ENCODE results near the gene KLRC4. TPM values are rescaled to one million over a fixed set of nuclear protein-coding genes. Genes with fewer than 3 reads are reported as not detected.
"Not testable (repeated sequence)": the region's sequence is repeated elsewhere in the genome, so short reads cannot be mapped to it uniquely, and the experiment has no call there.

Gene KLRC4
- total RNA-seq, 1 donor, result not detected

DNA sequence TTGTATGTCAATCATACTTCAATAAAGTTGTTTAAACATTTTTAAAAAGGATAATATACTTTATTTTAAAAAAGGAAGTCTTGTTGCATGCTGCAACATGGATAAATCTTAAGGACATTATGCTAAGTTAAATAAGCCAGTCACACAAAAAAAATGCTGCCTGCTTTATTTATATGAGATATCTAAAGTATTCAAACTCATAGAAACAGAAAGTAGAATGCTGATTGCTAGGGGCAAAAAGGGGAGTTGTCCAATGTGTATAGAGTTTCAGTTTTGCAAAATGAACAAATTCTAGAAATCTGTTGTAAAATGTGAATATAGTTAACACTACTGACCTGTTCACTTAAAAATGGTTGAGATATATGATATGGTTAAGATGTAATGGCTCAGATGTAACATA is 8.7 kb downstream of the KLRC4 start:
- H3K4me3 ChIP-seq (ENCODE audit: low read depth, low read length), result no peak overlapping the region
- no peak for DNase-seq (ENCODE audit: low read depth)
- TF ChIP-seq, protein P1, sequence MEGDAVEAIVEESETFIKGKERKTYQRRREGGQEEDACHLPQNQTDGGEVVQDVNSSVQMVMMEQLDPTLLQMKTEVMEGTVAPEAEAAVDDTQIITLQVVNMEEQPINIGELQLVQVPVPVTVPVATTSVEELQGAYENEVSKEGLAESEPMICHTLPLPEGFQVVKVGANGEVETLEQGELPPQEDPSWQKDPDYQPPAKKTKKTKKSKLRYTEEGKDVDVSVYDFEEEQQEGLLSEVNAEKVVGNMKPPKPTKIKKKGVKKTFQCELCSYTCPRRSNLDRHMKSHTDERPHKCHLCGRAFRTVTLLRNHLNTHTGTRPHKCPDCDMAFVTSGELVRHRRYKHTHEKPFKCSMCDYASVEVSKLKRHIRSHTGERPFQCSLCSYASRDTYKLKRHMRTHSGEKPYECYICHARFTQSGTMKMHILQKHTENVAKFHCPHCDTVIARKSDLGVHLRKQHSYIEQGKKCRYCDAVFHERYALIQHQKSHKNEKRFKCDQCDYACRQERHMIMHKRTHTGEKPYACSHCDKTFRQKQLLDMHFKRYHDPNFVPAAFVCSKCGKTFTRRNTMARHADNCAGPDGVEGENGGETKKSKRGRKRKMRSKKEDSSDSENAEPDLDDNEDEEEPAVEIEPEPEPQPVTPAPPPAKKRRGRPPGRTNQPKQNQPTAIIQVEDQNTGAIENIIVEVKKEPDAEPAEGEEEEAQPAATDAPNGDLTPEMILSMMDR (IDR thresholded peaks at IDR 0.05; ENCODE audit: insufficient read depth, low read length), result no peak

DNA sequence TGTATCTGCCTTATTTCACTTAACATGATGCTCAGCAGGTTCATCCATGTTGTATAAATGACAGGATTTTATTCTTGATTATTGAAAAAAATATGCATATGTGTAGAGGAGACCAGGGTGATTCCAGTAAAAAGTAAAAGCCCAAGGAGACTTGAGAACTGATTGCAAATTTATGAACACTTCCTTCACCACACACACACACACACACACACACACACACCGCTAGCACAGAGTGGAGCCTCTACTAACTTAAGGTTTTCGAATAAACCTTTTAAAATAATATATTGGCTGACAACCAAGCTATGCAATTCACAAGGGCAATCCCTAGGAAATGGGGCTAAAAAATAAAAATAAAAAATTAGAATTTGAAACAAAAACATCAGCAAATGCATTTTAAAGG is 11.4 kb downstream of the KLRC4 start:
- TF ChIP-seq, protein P1 (IDR thresholded peaks at IDR 0.05; ENCODE audit: insufficient read depth, low read length), result no peak
- no peak for DNase-seq (ENCODE audit: low read depth)
- no peak overlapping the region for H3K4me3 ChIP-seq (ENCODE audit: low read depth, low read length)

DNA sequence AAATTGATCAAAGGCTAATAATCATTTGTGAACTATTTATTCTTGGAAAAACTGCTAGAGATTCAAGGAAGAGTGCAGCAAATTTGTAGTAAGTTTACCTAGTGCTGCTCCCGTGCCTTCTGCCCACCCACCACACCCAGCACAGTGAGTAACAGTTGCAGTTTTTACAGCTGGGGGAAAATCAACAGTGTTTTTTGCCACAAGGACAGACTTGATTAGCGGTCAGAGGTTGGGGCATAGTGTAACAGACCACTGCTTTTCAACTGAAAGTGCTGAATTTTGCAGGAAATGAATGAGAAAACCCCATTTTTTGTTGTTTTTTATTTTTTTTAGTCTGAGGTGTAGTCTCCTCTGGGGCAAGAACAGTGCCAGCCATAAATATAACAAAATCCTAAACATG is 12.3 kb downstream of the KLRC4 start:
- no peak for DNase-seq (ENCODE audit: low read depth)
- no peak overlapping the region for H3K4me3 ChIP-seq (ENCODE audit: low read depth, low read length)
- TF ChIP-seq, protein P1 (IDR thresholded peaks at IDR 0.05; ENCODE audit: insufficient read depth, low read length), result no peak

DNA sequence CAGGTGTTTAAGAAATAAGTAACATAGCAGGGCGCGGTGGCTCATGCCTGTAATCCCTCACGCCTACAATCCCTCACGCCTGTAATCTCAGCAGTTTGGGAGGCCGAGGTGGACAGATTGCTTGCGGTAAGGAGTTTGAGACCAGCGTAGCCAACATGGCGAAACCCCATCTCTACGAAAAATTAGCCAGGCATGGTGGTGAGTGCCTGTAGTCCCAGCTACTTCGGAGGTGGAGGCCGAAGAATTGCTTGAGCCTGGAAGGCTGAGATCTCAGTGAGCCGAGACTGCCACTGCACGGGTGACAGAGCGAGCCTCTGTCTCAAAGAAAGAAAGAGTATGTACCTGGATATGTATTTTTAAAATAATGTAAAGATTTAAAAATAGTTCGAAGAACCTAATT is 13.4 kb downstream of the KLRC4 start:
- not testable (repeated sequence) for H3K4me3 ChIP-seq (ENCODE audit: low read depth, low read length); DNase-seq (ENCODE audit: low read depth)

DNA sequence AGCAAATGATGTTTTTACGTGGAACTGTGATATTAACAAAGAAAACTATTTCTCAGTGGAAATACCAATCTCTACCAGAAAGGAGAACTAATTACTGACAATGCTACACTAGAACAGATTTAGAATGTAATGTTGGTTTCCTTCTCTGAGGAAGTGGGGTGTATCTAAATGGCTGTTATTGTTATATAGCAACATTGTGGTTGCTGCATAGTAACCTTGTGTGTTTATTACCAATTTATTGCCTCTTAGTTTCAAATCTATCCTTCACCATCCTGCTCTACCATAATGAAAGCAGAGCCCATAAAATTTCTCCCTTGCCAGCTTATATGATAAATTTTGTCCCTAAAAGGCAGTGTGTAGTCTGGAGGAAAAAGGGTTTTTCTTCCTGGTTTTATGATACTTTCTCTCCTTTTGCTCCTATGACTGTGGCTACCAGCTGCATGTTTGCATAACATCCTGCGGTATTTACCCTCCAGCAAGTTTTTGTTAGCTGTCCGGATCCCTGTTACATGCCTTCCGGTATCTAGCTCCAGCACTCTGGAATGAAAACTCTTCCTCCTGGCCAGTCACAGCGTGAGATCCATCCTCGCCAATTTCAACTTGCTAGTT is 14.1 kb downstream of the KLRC4 start:
- peak; percentile 72 for DNase-seq (ENCODE audit: low read depth)
- H3K4me3 ChIP-seq (ENCODE audit: low read depth, low read length), result no peak overlapping the region
- TF ChIP-seq, protein P1 (IDR thresholded peaks at IDR 0.05; ENCODE audit: insufficient read depth, low read length), result no peak

DNA sequence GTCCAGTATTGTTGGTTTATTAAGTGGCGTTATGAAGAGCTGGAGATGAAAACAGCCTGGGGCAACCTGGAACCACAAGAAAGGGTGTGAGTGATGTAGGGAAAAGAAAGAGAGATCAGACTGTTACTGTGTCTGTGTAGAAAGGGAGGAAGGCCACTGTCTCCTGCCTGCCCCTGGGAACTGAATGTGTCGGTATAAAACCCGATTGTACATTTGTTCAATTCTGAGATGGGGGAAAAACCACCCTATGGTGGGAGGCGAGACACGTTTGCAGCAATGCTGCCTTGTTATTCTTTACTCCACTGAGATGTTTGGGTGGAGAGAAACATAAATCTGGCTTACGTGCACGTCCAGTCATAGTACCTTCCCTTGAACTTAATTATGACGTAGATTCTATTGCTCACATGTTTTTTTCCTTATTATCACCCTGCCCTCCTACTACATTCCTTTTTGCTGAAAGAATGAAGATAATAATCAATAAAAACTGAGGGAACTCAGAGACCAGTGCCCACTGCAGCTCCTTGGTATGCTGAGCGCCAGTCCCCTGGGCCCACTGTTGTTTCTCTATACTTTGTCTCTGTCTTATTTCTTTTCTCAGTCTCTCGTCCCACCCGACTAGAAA is 14.9 kb downstream of the KLRC4 start:
- not testable (repeated sequence) for DNase-seq (ENCODE audit: low read depth); H3K4me3 ChIP-seq (ENCODE audit: low read depth, low read length)

DNA sequence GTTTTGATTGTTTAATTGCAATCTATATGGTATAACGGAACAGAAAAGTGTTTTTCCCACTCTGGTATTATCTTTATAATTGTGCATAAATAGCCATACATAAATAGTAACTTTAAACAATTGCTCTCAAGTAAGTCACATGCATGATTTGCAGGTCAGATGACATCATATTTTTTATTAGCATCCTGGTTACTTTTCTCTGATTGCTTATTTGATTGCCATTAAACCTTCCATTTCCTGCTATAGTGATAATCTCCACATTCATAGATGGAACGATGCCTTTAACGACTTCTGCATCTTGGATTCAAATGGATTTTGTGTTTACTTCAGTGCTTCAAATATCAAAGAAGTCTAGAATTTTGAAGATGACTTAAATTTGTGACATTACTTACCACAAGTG is 16.3 kb downstream of the KLRC4 start:
- no peak overlapping the region for H3K4me3 ChIP-seq (ENCODE audit: low read depth, low read length)
- no peak for DNase-seq (ENCODE audit: low read depth)
- TF ChIP-seq, protein P1 (IDR thresholded peaks at IDR 0.05; ENCODE audit: insufficient read depth, low read length), result no peak

DNA sequence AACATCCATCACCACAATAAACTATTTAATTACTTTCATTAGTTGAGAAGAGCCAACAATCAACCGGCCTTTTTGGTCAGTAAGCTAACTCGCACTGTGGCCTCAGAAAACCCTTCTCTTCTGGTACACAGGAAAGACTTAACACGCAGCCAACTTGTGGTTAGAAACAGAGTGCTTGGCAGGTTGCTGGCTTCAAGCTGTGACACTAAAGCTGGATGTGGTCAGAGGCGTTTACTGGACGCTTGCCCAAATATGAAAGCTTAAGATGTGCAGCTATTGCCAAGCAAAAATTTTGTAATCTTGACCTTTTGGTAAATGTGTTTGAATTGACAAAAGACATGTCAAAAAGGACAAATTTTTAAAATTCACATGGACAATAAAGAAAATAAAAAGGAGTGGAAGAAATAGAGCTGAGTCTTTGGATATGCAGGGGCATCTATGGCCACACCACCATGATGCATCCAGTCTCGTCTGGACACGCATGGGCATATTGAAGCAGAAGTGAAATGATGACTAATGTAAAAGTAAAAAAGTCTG is 17.1 kb downstream of the KLRC4 start:
- H3K4me3 ChIP-seq (ENCODE audit: low read depth, low read length), result no peak overlapping the region
- TF ChIP-seq, protein P1 (IDR thresholded peaks at IDR 0.05; ENCODE audit: insufficient read depth, low read length), result no peak
- peak; percentile 96 for DNase-seq (ENCODE audit: low read depth)

DNA sequence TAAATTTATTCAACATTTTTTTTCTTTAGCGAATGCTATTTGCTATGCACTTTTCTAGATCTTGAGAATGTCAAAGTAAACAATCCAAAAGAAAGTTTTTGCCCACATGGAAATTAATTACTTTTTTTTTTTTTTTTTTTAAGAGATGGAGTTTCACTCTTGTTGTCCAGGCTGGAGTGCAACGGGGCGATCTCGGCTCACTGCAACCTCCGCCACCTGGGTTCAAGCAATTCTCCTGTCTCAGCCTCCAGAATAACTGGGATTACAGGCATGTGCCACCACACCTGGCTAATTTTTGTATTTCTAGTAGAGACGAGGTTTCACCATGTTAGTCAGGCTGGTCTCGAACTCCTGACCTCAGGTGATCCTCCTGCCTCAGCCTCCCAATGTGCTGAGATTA is 18.6 kb downstream of the KLRC4 start:
- not testable (repeated sequence) for DNase-seq (ENCODE audit: low read depth); H3K4me3 ChIP-seq (ENCODE audit: low read depth, low read length)
